Measurements from ENCODE around the gene UCP3.

GRCh38 chr11:73971175-73971719 is 37.6 kb downstream of the UCP3 start:
- TF ChIP-seq CTCF (IDR thresholded peaks at IDR 0.05) (no peak), EZH2 (IDR thresholded peaks at IDR 0.05; ENCODE audit: borderline replicate concordance, insufficient read depth, low read depth, low read length, poor library complexity, severe bottlenecking) (no peak)

Data from B cell (primary cell).